H9 (cell line): ENCODE measurements around the gene CCDC192. TPM values are rescaled to one million over a fixed set of nuclear protein-coding genes. Genes with fewer than 3 reads are reported as not detected.

Experiments
- DNase-seq: peaks from one replicate; pipeline ENCODE4 v3.0.0-alpha.2; 2017
- H2AFZ ChIP-seq: one replicate; pipeline ENCODE4 v1.6.1; 2013; ENCODE audit warnings: mild to moderate bottlenecking, low read length, control low read depth, moderate library complexity
- H2AK5ac ChIP-seq: 2 replicates; pipeline ENCODE4 v1.6.1; 2013; ENCODE audit warnings: low read length, control low read depth, mixed read lengths; ENCODE audit not compliant: insufficient read length
- H2BK120ac ChIP-seq: one replicate; pipeline ENCODE4 v1.6.1; 2013; ENCODE audit warnings: low read depth, mild to moderate bottlenecking, low read length, control low read depth, inconsistent platforms; ENCODE audit not compliant: poor library complexity, severe bottlenecking
- H2BK12ac ChIP-seq: 2 replicates; pipeline ENCODE4 v1.6.1; 2013; ENCODE audit warnings: low read length, control low read depth, mixed read lengths, low read depth; ENCODE audit not compliant: insufficient read length
- H2BK15ac ChIP-seq: 2 replicates; pipeline ENCODE4 v1.6.1; 2013; ENCODE audit warnings: low read depth, low read length, control low read depth
- H2BK20ac ChIP-seq: one replicate; pipeline ENCODE4 v1.6.1; 2013; ENCODE audit warnings: low read depth, mild to moderate bottlenecking, low read length, control low read depth, inconsistent platforms; ENCODE audit not compliant: poor library complexity, severe bottlenecking
- H2BK5ac ChIP-seq: 2 replicates; pipeline ENCODE4 v1.6.1; 2013; ENCODE audit warnings: low read length, control low read depth, mixed read lengths; ENCODE audit not compliant: insufficient read length
- H3K14ac ChIP-seq: 2 replicates; pipeline ENCODE4 v1.6.1; 2013; ENCODE audit warnings: low read length, control low read depth; ENCODE audit not compliant: insufficient read depth
- H3K18ac ChIP-seq: 2 replicates; pipeline ENCODE4 v1.6.1; 2013; ENCODE audit warnings: low read depth, mild to moderate bottlenecking, mixed read lengths, low read length, control low read depth; ENCODE audit not compliant: insufficient read length
- H3K23ac ChIP-seq: 2 replicates; pipeline ENCODE4 v1.6.1; 2013; ENCODE audit warnings: low read length, control low read depth, mixed read lengths, low read depth; ENCODE audit not compliant: insufficient read length
- H3K23me2 ChIP-seq: 2 replicates; pipeline ENCODE4 v1.6.1; 2013; ENCODE audit warnings: low read depth, mild to moderate bottlenecking, mixed read lengths, low read length, control low read depth; ENCODE audit not compliant: insufficient read length, poor library complexity, severe bottlenecking
- H3K27ac ChIP-seq: 2 replicates; pipeline ENCODE4 v1.5.1; 2013; ENCODE audit warnings: low read length, control low read depth, mixed read lengths, low read depth; ENCODE audit not compliant: insufficient read length
- H3K27me3 ChIP-seq: 2 replicates; pipeline ENCODE4 v1.6.1; 2013; ENCODE audit warnings: low read length, control low read depth, inconsistent platforms; ENCODE audit not compliant: insufficient read depth
- H3K4ac ChIP-seq: 2 replicates; pipeline ENCODE4 v1.6.1; 2013; ENCODE audit warnings: low read depth, mild to moderate bottlenecking, control low read depth, inconsistent platforms, low read length, moderate library complexity
- H3K4me1 ChIP-seq: 2 replicates; pipeline ENCODE4 v1.6.1; 2013; ENCODE audit warnings: low read length, control low read depth, inconsistent platforms; ENCODE audit not compliant: insufficient read depth
- H3K4me2 ChIP-seq: 2 replicates; pipeline ENCODE4 v1.6.1; 2013; ENCODE audit warnings: low read length, control low read depth, mixed read lengths; ENCODE audit not compliant: insufficient read length, insufficient read depth
- H3K56ac ChIP-seq: 2 replicates; pipeline ENCODE4 v1.6.1; 2013; ENCODE audit warnings: low read depth, mild to moderate bottlenecking, mixed read lengths, low read length, control low read depth; ENCODE audit not compliant: insufficient read length
- H3K79me1 ChIP-seq: 2 replicates; pipeline ENCODE4 v1.6.1; 2013; ENCODE audit warnings: low read depth, mild to moderate bottlenecking, moderate library complexity, low read length, control low read depth, inconsistent platforms; ENCODE audit not compliant: insufficient read depth, poor library complexity, severe bottlenecking
- H3K79me2 ChIP-seq: 2 replicates; pipeline ENCODE4 v1.6.1; 2013; ENCODE audit warnings: low read length, control low read depth, inconsistent platforms; ENCODE audit not compliant: insufficient read depth
- H3K9ac ChIP-seq: 2 replicates; pipeline ENCODE4 v1.6.1; 2013; ENCODE audit warnings: low read length, control low read depth, mixed read lengths; ENCODE audit not compliant: insufficient read length; ENCODE audit errors: extremely low read depth
- H3K9me3 ChIP-seq: one replicate; pipeline ENCODE4 v1.6.1; 2013; ENCODE audit warnings: low read depth, low read length, inconsistent platforms; ENCODE audit not compliant: control insufficient read depth
- H3T11ph ChIP-seq: one replicate; pipeline ENCODE4 v1.6.1; 2013; ENCODE audit warnings: mild to moderate bottlenecking, low read length, control low read depth, inconsistent platforms
- H4K20me1 ChIP-seq: one replicate; pipeline ENCODE4 v1.6.1; 2013; ENCODE audit not compliant: control insufficient read depth, insufficient read length, insufficient read depth
- H4K5ac ChIP-seq: 2 replicates; pipeline ENCODE4 v1.6.1; 2013; ENCODE audit warnings: low read depth, mild to moderate bottlenecking, mixed read lengths, low read length, control low read depth; ENCODE audit not compliant: insufficient read length
- H4K8ac ChIP-seq: replicated peaks from 2 replicates; pipeline ENCODE4 v1.6.1; 2013; ENCODE audit warnings: low read length, control low read depth, mixed read lengths, low read depth; ENCODE audit not compliant: insufficient read length
- H4K91ac ChIP-seq: 2 replicates; pipeline ENCODE4 v1.6.1; 2013; ENCODE audit warnings: low read depth, mild to moderate bottlenecking, moderate library complexity, mixed read lengths, low read length, control low read depth; ENCODE audit not compliant: insufficient read length
- H3K27ac Mint-ChIP-seq, 3 experiments: 2 replicates in 2 of 3; 3 replicates in 1 of 3; pipeline ENCODE4 v1.8.0; 2020 to 2021; ENCODE audit warnings: mixed read lengths in 3 of 3, mild to moderate bottlenecking in 1 of 3, moderate library complexity in 1 of 3
- H3K27me3 Mint-ChIP-seq: 2 replicates; pipeline ENCODE4 v1.8.0; 2021; ENCODE audit warnings: low read depth, mild to moderate bottlenecking, moderate library complexity, mixed read lengths
- H3K36me3 Mint-ChIP-seq, 3 experiments: 2 replicates in 2 of 3; 3 replicates in 1 of 3; pipeline ENCODE4 v1.8.0; 2020 to 2021; ENCODE audit warnings: low read depth in 3 of 3, mixed read lengths in 3 of 3; ENCODE audit not compliant: insufficient read depth in 1 of 3
- H3K4me1 Mint-ChIP-seq, 2 experiments: 2 replicates each; pipeline ENCODE4 v1.8.0; 2020; ENCODE audit warnings: mixed read lengths in 2 of 2
- H3K4me3 Mint-ChIP-seq, 2 experiments: 2 replicates in 1 of 2; 3 replicates in 1 of 2; pipeline ENCODE4 v1.8.0; 2020 to 2021; ENCODE audit warnings: mild to moderate bottlenecking in 2 of 2, mixed read lengths in 2 of 2, moderate library complexity in 1 of 2
- H3K9me3 Mint-ChIP-seq, 2 experiments: 2 replicates in 1 of 2; 3 replicates in 1 of 2; pipeline ENCODE4 v1.8.0; 2020; ENCODE audit warnings: mild to moderate bottlenecking in 2 of 2, mixed read lengths in 2 of 2, moderate library complexity in 1 of 2
- WGBS: extraction: QIAGEN DNeasy Blood & Tissue Kit; methylation state at CpG from one replicate; pipeline ENCODE4 v1.1.7; 2013; ENCODE audit warnings: missing lambda C conversion rate, low lambda C conversion rate, mixed read lengths; ENCODE audit not compliant: insufficient read length; ENCODE audit errors: extremely low coverage; 5-methylcytosine and 5-hydroxymethylcytosine counted together
- total RNA-seq: library from RNA; stranded (reverse); gene quantifications from 2 replicates; pipeline ENCODE4 v1.2.1, GENCODE V29; 2021
- TF ChIP-seq, protein P1 (sequence below): fragments of 200-600 bp; sonication (generic); conservative IDR thresholded peaks from 3 replicates; pipeline ENCODE4 v1.8.0; 2021; ENCODE audit warnings: antibody characterized with exemption, mild to moderate bottlenecking

CCDC192 gene
- total RNA-seq, 1 experiment from 2014 or later = not detected

DNA sequence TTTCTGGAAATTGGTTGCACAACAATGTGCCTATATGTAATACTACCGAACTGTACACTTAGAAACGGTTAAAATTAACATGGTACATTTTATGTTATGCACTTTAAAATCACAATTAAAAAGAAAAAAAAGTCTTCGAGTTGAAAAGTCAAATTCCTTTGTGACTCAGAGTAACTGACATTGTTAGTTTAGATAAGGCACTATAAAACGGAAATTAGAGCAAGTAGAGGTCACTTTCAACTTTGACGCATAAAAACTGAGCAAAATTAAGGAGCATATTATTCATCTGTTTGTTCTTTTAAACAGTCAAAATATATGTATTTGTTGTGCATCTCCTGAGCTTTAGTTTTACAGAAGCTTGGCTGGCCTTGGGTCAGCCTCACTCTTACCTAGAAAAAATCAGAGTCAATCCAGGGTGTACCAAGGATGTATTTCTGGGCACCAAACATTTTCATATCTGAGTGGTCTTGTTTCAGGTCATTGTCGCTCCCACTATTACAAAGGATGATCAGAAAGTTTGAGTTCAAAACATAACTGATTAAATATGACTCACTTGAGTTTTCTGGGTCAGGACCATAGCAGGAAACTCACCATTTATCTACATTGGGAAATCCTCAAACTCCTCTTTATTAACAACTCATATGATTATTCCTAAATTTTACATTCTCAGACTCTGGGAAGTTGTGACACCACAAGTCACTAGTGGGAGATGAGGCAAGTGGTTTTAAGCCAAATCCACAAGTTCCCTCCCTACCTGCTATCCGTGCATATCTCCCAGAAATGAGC is 160.6 kb downstream of the CCDC192 start:
- H3K9me3 Mint-ChIP-seq = peaks cover 2 to 5% of the 10 kb centered on the region in 2 experiments; a peak in 1 of 5 replicates
- no peaks in the 10 kb centered on the region for H3K36me3 Mint-ChIP-seq
- no peaks in the 10 kb centered on the region for H3K79me1 ChIP-seq
- H3K23ac ChIP-seq = no peak overlapping the region
- H3T11ph ChIP-seq = no peak overlapping the region
- H3K27me3 Mint-ChIP-seq = no peaks in the 10 kb centered on the region
- no peak overlapping the region for H2BK120ac ChIP-seq
- no peak overlapping the region for H3K18ac ChIP-seq
- no peak overlapping the region for H2BK20ac ChIP-seq
- H2AFZ ChIP-seq = no peak overlapping the region
- no peak overlapping the region for H4K91ac ChIP-seq
- no peak overlapping the region for H3K56ac ChIP-seq
- no peak overlapping the region for H2AK5ac ChIP-seq
- no peak overlapping the region for H4K5ac ChIP-seq
- no peaks in the 10 kb centered on the region for H3K9me3 ChIP-seq
- no peaks in the 10 kb centered on the region for H3K27me3 ChIP-seq
- no CpG with 5 or more reads among the region's 7 CpGs for WGBS
- no peak overlapping the region for H2BK12ac ChIP-seq
- DNase-seq = no peak
- no peak overlapping the region for H3K27ac Mint-ChIP-seq
- H3K4me3 Mint-ChIP-seq = no peak overlapping the region
- H2BK5ac ChIP-seq = no peak overlapping the region
- TF ChIP-seq, protein P1, sequence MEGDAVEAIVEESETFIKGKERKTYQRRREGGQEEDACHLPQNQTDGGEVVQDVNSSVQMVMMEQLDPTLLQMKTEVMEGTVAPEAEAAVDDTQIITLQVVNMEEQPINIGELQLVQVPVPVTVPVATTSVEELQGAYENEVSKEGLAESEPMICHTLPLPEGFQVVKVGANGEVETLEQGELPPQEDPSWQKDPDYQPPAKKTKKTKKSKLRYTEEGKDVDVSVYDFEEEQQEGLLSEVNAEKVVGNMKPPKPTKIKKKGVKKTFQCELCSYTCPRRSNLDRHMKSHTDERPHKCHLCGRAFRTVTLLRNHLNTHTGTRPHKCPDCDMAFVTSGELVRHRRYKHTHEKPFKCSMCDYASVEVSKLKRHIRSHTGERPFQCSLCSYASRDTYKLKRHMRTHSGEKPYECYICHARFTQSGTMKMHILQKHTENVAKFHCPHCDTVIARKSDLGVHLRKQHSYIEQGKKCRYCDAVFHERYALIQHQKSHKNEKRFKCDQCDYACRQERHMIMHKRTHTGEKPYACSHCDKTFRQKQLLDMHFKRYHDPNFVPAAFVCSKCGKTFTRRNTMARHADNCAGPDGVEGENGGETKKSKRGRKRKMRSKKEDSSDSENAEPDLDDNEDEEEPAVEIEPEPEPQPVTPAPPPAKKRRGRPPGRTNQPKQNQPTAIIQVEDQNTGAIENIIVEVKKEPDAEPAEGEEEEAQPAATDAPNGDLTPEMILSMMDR = no peak
- no peak overlapping the region for H3K14ac ChIP-seq
- H3K79me2 ChIP-seq = no peaks in the 10 kb centered on the region
- H3K4ac ChIP-seq = no peak overlapping the region
- no peaks in the 10 kb centered on the region for H3K4me1 Mint-ChIP-seq
- H3K4me2 ChIP-seq = no peak overlapping the region
- no peak overlapping the region for H2BK15ac ChIP-seq
- no peak overlapping the region for H4K8ac ChIP-seq
- H4K20me1 ChIP-seq = no peaks in the 10 kb centered on the region
- no peak overlapping the region for H3K27ac ChIP-seq
- H3K9ac ChIP-seq = no peak overlapping the region
- H3K4me1 ChIP-seq = no peaks in the 10 kb centered on the region
- no peaks in the 10 kb centered on the region for H3K23me2 ChIP-seq
